HCT116 (cell line): ENCODE measurements around the gene DYNLT1. TPM values are rescaled to one million over a fixed set of nuclear protein-coding genes. Genes with fewer than 3 reads are reported as not detected.

ENCODE experiments used
- ATAC-seq: fragments of 200-7000 bp; cut with Tn5 transposase; 2 replicates; pipeline ENCODE4 v1.9.1; 2020; ENCODE audit warnings: mild to moderate bottlenecking, moderate library complexity
- BruUV-seq: library from RNA; stranded (reverse); fragments of 400-500 nt; replicated peaks from 2 replicates; lab custom pipeline; 2021; lab: Mats Ljungman, UMichigan
- CTCF ChIA-PET: fragments of 300-600 bp; sonication (Branson Sonifier 250); formaldehyde crosslinking; loops from one replicate; lab custom pipeline; 2021; ENCODE audit warnings: antibody characterized with exemption; lab: Charles Lee
- POLR2A ChIA-PET: fragments of 300-600, 350-600 bp; sonication (Branson Sonifier 250); formaldehyde crosslinking; loops from one replicate; lab custom pipeline; 2021; ENCODE audit warnings: antibody characterized with exemption; lab: Charles Lee
- RAD21 ChIA-PET, 2 experiments: fragments of 300-600 bp; sonication (Branson Sonifier 250); formaldehyde crosslinking; loops; one replicate each; lab custom pipeline; 2023; ENCODE audit warnings: low total read pairs in 2 of 2; ENCODE audit not compliant: uncharacterized antibody in 2 of 2, unreplicated experiment in 2 of 2, low non-redundant PET in 1 of 2; lab: Charles Lee
- DNase-seq: peaks from one replicate; pipeline ENCODE4 v3.0.0-alpha.2; 2010; ENCODE audit warnings: low read depth, low spot score
- H2AFZ ChIP-seq: fragments of 200-600 bp; shearing (Covaris generic), sonication (generic); 2 replicates; pipeline ENCODE4 v1.6.1; 2017; ENCODE audit warnings: low read depth, mixed run types, mixed read lengths, antibody characterized with exemption, low read length; ENCODE audit not compliant: poor library complexity, severe bottlenecking
- H3K27ac ChIP-seq: 2 replicates; pipeline ENCODE4 v1.5.1; 2012; ENCODE audit warnings: low read depth, low read length
- H3K27me3 ChIP-seq: fragments of 200-600 bp; sonication (generic); 2 replicates; pipeline ENCODE4 v1.6.1; 2016; ENCODE audit warnings: mixed run types, low read length, mixed read lengths; ENCODE audit not compliant: insufficient read depth
- H3K36me3 ChIP-seq, 2 experiments: fragments of 200-500 bp in 1 of 2; fragments of 200-600 bp in 1 of 2; sonication (Bioruptor generic) in 1 of 2; sonication (generic) in 1 of 2; 2 replicates each; pipeline versions ENCODE4 v1.5.1 to v1.6.1; 2014 to 2016; ENCODE audit warnings: low read length in 2 of 2, inconsistent platforms in 1 of 2, mixed read lengths in 1 of 2, mixed run types in 1 of 2; ENCODE audit not compliant: insufficient read depth in 2 of 2, control insufficient read depth in 1 of 2
- H3K4me1 ChIP-seq, 2 experiments: fragments of 200-600 bp in 1 of 2; sonication (generic) in 1 of 2; 2 replicates each; pipeline versions ENCODE4 v1.5.1 to v1.6.1; 2012 to 2017; ENCODE audit warnings: low read length in 2 of 2, inconsistent platforms in 1 of 2, mild to moderate bottlenecking in 1 of 2, mixed read lengths in 1 of 2, mixed run types in 1 of 2, moderate library complexity in 1 of 2; ENCODE audit not compliant: insufficient read depth in 2 of 2, control insufficient read depth in 1 of 2
- H3K4me2 ChIP-seq: fragments of 200-600 bp; sonication (generic); 2 replicates; pipeline ENCODE4 v1.6.1; 2017; ENCODE audit warnings: mixed run types, low read length, mixed read lengths
- H3K4me3 ChIP-seq, 2 experiments: fragments of 200-600 bp in 1 of 2; sonication (generic) in 1 of 2; replicated peaks in 1 of 2; 2 replicates each; pipeline ENCODE4 v1.5.1; 2011 to 2016; ENCODE audit warnings: low read length in 2 of 2, control low read depth in 1 of 2, low read depth in 1 of 2, mild to moderate bottlenecking in 1 of 2, mixed read lengths in 1 of 2, mixed run types in 1 of 2
- H3K79me2 ChIP-seq: fragments of 200-600 bp; sonication (generic); 2 replicates; pipeline ENCODE4 v1.6.1; 2017; ENCODE audit warnings: mild to moderate bottlenecking, mixed run types, low read length, moderate library complexity, mixed read lengths; ENCODE audit not compliant: insufficient read depth
- H3K9ac ChIP-seq: fragments of 200-600 bp; sonication (generic); 2 replicates; pipeline ENCODE4 v1.6.1; 2016; ENCODE audit warnings: low read length, mixed read lengths
- H3K9me2 ChIP-seq: fragments of 200-600 bp; sonication (generic), shearing (Covaris generic); 2 replicates; pipeline ENCODE4 v1.6.1; 2017; ENCODE audit warnings: mixed run types, mild to moderate bottlenecking, moderate library complexity; ENCODE audit not compliant: insufficient read depth
- H3K9me3 ChIP-seq, 2 experiments: fragments of 200-500 bp in 1 of 2; fragments of 200-600 bp in 1 of 2; sonication (Bioruptor generic) in 1 of 2; sonication (generic) in 1 of 2; 2 replicates each; pipeline ENCODE4 v1.6.1; 2014 to 2017; ENCODE audit warnings: low read length in 2 of 2, mixed read lengths in 2 of 2, inconsistent platforms in 1 of 2, low read depth in 1 of 2, mild to moderate bottlenecking in 1 of 2, mixed run types in 1 of 2, moderate library complexity in 1 of 2; ENCODE audit not compliant: control insufficient read depth in 1 of 2, insufficient read depth in 1 of 2
- H4K20me1 ChIP-seq: fragments of 200-600 bp; sonication (generic), shearing (Covaris generic); 2 replicates; pipeline ENCODE4 v1.6.1; 2017; ENCODE audit warnings: mixed run types, mild to moderate bottlenecking, moderate library complexity; ENCODE audit not compliant: insufficient read depth
- ATF3 ChIP-seq: IDR thresholded peaks from 2 replicates; pipeline ENCODE4 v1.6.1; 2012
- CBX3 ChIP-seq: IDR thresholded peaks from 2 replicates; pipeline ENCODE4 v1.6.1; 2012; ENCODE audit warnings: low read depth
- CEBPB ChIP-seq: IDR thresholded peaks from 2 replicates; pipeline ENCODE4 v1.6.1; 2012; ENCODE audit warnings: low read depth
- CTCF ChIP-seq, 3 experiments: fragments of 200-600 bp in 1 of 3; sonication (generic) in 1 of 3; IDR thresholded peaks in 2 of 3; conservative IDR thresholded peaks in 1 of 3; 2 replicates each; pipeline ENCODE4 v1.5.1; 2012 to 2017; ENCODE audit warnings: low read depth in 2 of 3, low read length in 2 of 3, antibody characterized with exemption in 1 of 3, borderline replicate concordance in 1 of 3, control low read depth in 1 of 3, mild to moderate bottlenecking in 1 of 3, mixed read lengths in 1 of 3, mixed run types in 1 of 3, moderate library complexity in 1 of 3; ENCODE audit not compliant: insufficient read depth in 1 of 3
- EGR1 ChIP-seq: IDR thresholded peaks from 2 replicates; pipeline ENCODE4 v1.6.1; 2012; ENCODE audit warnings: low read depth
- ELF1 ChIP-seq: IDR thresholded peaks from 2 replicates; pipeline ENCODE4 v1.6.1; 2012; ENCODE audit warnings: low read depth, borderline replicate concordance
- EZH2 ChIP-seq: fragments of 200-600 bp; sonication (generic); IDR thresholded peaks from 2 replicates; pipeline ENCODE4 v1.6.1; 2017; ENCODE audit warnings: antibody characterized with exemption, mixed run types
- EZH2phosphoT487 ChIP-seq: fragments of 200-600 bp; IDR thresholded peaks from 2 replicates; pipeline ENCODE4 v1.6.1; 2018; ENCODE audit warnings: antibody characterized with exemption, borderline replicate concordance
- JUND ChIP-seq: IDR thresholded peaks from 2 replicates; pipeline ENCODE4 v1.6.1; 2012
- MAX ChIP-seq: IDR thresholded peaks from 2 replicates; pipeline ENCODE4 v1.6.1; 2012
- POLR2A ChIP-seq: IDR thresholded peaks from 2 replicates; pipeline ENCODE4 v1.7.0; 2011; ENCODE audit warnings: borderline replicate concordance; ENCODE audit not compliant: insufficient read depth, insufficient read length; ENCODE audit errors: extremely low read depth
- RAD21 ChIP-seq: IDR thresholded peaks from 2 replicates; pipeline ENCODE4 v1.6.1; 2012; ENCODE audit warnings: low read depth, mild to moderate bottlenecking
- SIN3A ChIP-seq: IDR thresholded peaks from 2 replicates; pipeline ENCODE4 v1.6.1; 2012; ENCODE audit warnings: low read depth
- SP1 ChIP-seq: IDR thresholded peaks from 2 replicates; pipeline ENCODE4 v1.6.1; 2012; ENCODE audit warnings: low read depth
- SRF ChIP-seq: IDR thresholded peaks from 2 replicates; pipeline ENCODE4 v1.6.1; 2012; ENCODE audit warnings: low read depth
- TCF7L2 ChIP-seq: IDR thresholded peaks from 2 replicates; pipeline ENCODE4 v1.7.0; 2011; ENCODE audit warnings: borderline replicate concordance, inconsistent platforms; ENCODE audit not compliant: insufficient read depth, insufficient read length; ENCODE audit errors: extremely low read depth
- YY1 ChIP-seq: IDR thresholded peaks from 2 replicates; pipeline ENCODE4 v1.6.1; 2011; ENCODE audit warnings: low read length, low read depth, moderate library complexity, mild to moderate bottlenecking; ENCODE audit not compliant: insufficient replicate concordance; ENCODE audit errors: extremely low read depth
- ZBTB33 ChIP-seq: IDR thresholded peaks from 2 replicates; pipeline ENCODE4 v1.6.1; 2011; ENCODE audit warnings: mild to moderate bottlenecking, low read length, moderate library complexity; ENCODE audit not compliant: insufficient replicate concordance; ENCODE audit errors: extremely low read depth
- ZFX ChIP-seq: fragments of 450-650 bp; IDR thresholded peaks from 2 replicates; pipeline ENCODE4 v1.6.1; 2017
- ZNF274 ChIP-seq: fragments of 200-500 bp; sonication (Bioruptor generic); IDR thresholded peaks from 2 replicates; pipeline ENCODE4 v1.6.1; 2014; ENCODE audit warnings: mild to moderate bottlenecking, low read depth, low read length, inconsistent platforms
- intact Hi-C: fragments of 100-400 bp; cut with micrococcal nuclease; formaldehyde crosslinking; loops from 2 replicates; pipeline ENCODE4 v1.10.0; 2022
- total RNA-seq: library from RNA; stranded (reverse); gene quantifications from one replicate; pipeline ENCODE4 v1.2.1, GENCODE V29; 2021; ENCODE audit not compliant: unreplicated experiment

The DYNLT1 gene
- total RNA-seq, 1 experiment from 2014 or later: 239 TPM

GRCh38 chr6:158593670-158594069, 50.9 kb downstream of the DYNLT1 start:
- no peak for DNase-seq

More at GRCh38 chr6:158593670-158594069, 50.9 kb downstream of the DYNLT1 start:
- Histone ChIP-seq H3K9me2 (no peaks in the 10 kb centered on the region), H4K20me1 (no peaks in the 10 kb centered on the region), H3K79me2 (peaks cover 18% of the 10 kb centered on the region; the same call in 1 of the 2 replicates), H3K27me3 (no peaks in the 10 kb centered on the region), H3K9me3 (no peaks in the 10 kb centered on the region), H3K4me2 (no peak overlapping the region), H3K4me3 (no peak overlapping the region), H3K36me3 (peaks cover 29 to 67% of the 10 kb centered on the region in 2 experiments), H3K9ac (no peak overlapping the region), H3K4me1 (no peaks in the 10 kb centered on the region), H2AFZ (no peak overlapping the region), H3K27ac (no peak overlapping the region)
- intact Hi-C loops: no loop called here
- TF ChIP-seq CTCF (IDR thresholded peaks at IDR 0.05 in 2 of 3, conservative IDR thresholded peaks at IDR 0.05 in 1 of 3; ENCODE audit: borderline replicate concordance in 1 of 3, insufficient read depth in 1 of 3, low read depth in 2 of 3, low read length in 2 of 3): no peak
- TF ChIP-seq ZNF274: no peak
- TF ChIP-seq JUND: no peak
- no peak for TF ChIP-seq ZBTB33
- TF ChIP-seq ELF1: no peak
- no peak for TF ChIP-seq POLR2A
- no peak for TF ChIP-seq MAX
- TF ChIP-seq SP1: no peak
- TF ChIP-seq TCF7L2: no peak
- TF ChIP-seq ZFX: no peak
- TF ChIP-seq YY1: no peak
- TF ChIP-seq EZH2phosphoT487: no peak
- TF ChIP-seq ATF3: no peak
- TF ChIP-seq RAD21: no peak
- TF ChIP-seq CBX3: no peak
- TF ChIP-seq CEBPB: no peak
- no peak for TF ChIP-seq EZH2
- TF ChIP-seq SIN3A: no peak
- no peak for TF ChIP-seq SRF
- no peak for TF ChIP-seq EGR1
- ChIA-PET POLR2A (no interaction called here), CTCF (interaction anchor here (0.7 kb wide), 1 partner anchor 97 kb away, joined by 3 read pairs; no protein-coding TSS in a partner anchor), RAD21 (no interaction called here)
- BruUV-seq: no TSS peak
- no peak for ATAC-seq
